Activated naive CD4-positive, alpha-beta T cell treated with Interleukin-2 at 50 U/mL for 16 hours (primary cell): Measurements from ENCODE around the gene MTERF2.

Source experiments
- DNase-seq: peaks from one replicate; pipeline ENCODE4 v3.0.0-alpha.2; 2020

The MTERF2 gene

DNA sequence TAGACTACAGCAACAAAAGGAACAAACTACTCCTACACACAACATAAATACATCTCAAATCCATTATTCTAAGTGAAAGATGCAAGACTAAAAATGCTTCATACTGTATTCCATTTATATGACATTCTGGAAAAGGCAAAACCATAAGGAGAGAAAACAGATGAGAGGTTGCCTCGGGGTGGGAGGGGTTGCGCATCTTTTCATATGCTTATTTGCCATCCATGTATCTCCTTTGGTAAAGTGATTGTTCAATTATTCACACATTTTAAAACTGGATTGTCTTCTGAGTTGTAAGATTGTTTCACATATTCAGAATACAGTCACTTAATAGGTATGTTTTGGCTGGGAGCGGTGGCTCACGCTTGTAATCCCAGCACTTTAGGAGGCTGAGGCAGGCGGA is 36.4 kb downstream of the MTERF2 start:
- DNase-seq: no peak

DNA sequence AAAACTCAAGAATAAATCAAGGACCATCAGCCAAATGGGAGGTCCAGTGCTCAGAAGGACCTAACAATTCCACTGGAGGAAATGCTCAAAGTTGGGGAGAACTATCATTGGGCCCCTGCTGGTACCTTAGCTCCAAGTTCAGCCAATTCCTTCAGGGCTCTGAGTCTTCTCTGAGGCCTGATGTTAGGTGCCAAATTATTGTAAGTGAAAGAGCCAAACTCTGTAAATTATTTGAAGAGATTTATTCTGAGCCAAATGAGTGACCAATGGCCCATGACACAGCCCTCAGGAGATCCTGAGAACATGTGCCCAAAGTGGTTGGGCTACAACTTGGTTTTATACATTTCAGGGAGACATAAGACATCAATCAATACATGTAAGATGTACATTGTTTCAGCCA is 39.5 kb downstream of the MTERF2 start:
- no peak for DNase-seq

DNA sequence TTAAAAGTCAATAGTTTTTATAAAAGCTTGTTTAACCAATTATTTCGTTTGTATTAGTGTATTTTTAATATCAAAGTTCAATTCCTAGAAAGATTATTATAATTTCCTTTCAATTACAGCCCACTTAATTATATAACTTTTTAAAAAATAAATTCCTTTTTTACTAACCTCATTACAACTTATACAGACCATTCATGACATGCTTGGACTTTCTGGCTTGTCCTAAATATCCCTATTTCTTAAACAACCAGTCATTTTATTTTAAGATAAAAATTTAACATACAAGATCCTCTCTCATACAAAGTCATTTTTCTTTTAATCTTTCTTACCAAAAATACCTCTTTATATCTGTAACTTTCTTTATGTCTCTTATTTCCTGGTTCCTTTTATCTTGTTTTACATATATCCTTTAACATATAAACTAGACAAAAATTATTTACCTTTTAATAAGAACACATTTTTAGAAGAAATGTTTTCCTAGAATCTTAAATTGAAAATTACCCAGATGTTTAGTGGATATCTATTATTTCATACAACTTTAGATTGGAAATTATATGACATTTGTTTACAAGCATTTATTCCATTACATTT is 41.6 kb downstream of the MTERF2 start:
- no peak for DNase-seq

DNA sequence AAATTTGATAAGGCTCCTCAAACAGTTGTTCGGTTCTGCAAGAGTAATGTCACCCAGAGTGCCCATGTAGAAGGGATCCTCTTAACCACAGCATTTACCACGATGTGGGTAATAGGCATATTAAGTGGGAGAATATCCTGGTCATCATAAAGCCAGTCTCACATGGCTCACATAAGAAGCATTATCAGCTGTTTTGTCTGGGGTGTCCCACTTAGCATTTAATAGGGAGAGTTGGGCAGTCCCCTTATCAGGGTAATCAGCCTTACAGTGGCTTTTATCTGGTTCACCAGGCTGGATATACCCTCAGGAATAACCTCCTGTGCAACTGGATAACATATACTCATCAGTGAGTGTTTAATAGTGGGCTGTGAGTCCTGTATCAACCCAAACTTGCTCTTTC is 44.2 kb downstream of the MTERF2 start:
- DNase-seq: no peak

DNA sequence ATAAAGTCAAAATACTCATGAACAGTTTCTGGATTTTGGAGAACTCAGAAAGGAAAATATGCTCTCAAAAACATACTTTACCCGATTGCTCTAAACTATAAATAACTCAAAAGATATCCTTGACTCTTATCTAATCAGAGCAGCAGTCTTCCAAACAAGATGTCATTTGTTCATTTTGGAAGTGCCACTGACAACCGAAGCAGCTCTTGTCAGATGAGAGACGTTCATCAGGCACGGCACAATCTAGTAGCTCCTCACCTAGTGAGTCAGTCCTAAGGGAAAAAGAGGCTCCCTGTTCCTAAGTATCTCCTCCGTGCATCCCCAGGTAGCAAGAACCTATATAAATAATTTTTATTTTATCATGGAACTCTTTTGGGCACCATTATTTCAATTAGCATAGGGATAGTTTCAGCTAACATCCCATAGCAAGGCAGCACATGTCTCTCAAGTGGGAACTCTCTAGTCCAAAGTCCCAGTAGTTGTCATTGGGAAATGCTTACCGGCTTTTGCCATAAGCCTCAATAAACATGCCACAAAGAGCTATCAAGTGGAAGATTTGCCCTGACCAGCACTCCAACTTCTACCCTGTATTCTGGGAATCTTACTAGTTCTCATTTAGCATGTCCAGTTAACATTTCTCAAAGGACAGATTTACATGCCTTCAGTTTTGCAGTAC is 45.3 kb downstream of the MTERF2 start:
- no peak for DNase-seq

DNA sequence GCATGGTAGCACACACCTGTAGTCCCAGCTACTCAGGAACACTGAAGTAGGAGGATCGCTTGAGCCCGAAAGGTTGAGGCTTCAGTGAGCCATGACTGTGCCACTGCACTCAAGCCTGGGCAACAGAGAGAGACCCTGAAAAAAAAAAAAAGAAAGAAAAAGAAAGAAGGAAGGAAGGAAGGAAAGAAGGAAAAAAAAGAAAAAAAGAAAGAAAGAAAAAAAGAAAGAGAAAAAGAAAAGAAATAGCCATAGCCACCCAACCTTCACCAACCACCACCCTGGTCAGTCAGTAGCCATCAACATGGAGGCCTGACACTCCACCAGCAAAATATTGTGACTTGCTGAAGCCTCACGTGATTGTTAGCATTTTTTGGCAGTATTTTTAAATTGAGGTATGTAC is 52.7 kb downstream of the MTERF2 start:
- DNase-seq: no peak
